ENCODE data around the gene C5orf52. TPM values are rescaled to one million over a fixed set of nuclear protein-coding genes. Genes with fewer than 3 reads are reported as not detected.

Gene C5orf52
- total and polyA plus RNA-seq, 2 experiments from 2014 or later = not detected

GRCh38 chr5:157708866-157709265 lies 37.5 kb downstream of the C5orf52 start:
- TF ChIP-seq CTCF (IDR thresholded peaks at IDR 0.05; ENCODE audit: poor library complexity) (no peak), EZH2phosphoT487 (IDR thresholded peaks at IDR 0.05; ENCODE audit: low read depth, severe bottlenecking, unreplicated experiment) (no peak)
- no peaks in the 10 kb centered on the region for H3K36me3 ChIP-seq (replicated peaks; ENCODE audit: insufficient read depth, low read depth)
- no peak for DNase-seq (ENCODE audit: low spot score)

DNA sequence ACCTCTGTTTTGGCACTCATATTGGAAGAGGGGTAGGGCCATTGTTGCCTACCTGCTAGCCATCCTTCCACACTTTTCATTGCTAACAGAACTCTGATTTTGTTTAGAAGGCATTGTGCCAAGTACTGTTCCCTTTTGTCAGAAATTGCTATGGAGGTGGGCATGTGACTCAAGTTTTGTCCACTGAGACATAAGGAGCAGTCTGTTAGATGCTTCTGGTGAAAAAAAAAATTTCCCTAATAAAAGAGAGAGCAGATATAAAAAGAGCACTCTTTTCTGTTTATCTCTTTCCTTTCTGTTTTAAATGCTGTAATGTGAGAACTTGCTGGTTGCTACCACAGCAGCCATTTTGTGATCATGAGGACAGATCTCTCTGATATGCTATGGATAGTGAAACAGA lies 38.0 kb downstream of the C5orf52 start:
- Histone ChIP-seq H2AFZ (no peak overlapping the region), H4K20me1 (ENCODE audit: insufficient read depth, poor library complexity, severe bottlenecking) (no peaks in the 10 kb centered on the region), H3K4me2 (no peak overlapping the region), H3K4me1 (ENCODE audit: insufficient read depth) (peaks cover 5% of the 10 kb centered on the region), H3K27me3 (no peaks in the 10 kb centered on the region), H3K4me3 (no peak overlapping the region), H3K27ac (no peak overlapping the region), H3K9me3 (ENCODE audit: low read depth) (no peaks in the 10 kb centered on the region), H3K9me2 (replicated peaks; ENCODE audit: insufficient read depth) (no peaks in the 10 kb centered on the region), H3K36me3 (replicated peaks; ENCODE audit: insufficient read depth, low read depth) (no peaks in the 10 kb centered on the region), H3K79me2 (no peaks in the 10 kb centered on the region)
- no peak for TF ChIP-seq EZH2phosphoT487 (IDR thresholded peaks at IDR 0.05; ENCODE audit: low read depth, severe bottlenecking, unreplicated experiment)
- no peak for TF ChIP-seq EZH2 (IDR thresholded peaks at IDR 0.05; ENCODE audit: borderline replicate concordance)
- TF ChIP-seq CTCF (IDR thresholded peaks at IDR 0.05; ENCODE audit: poor library complexity) = no peak
- no peak for DNase-seq (ENCODE audit: low spot score)

More at GRCh38 chr5:157708866-157709265, 37.5 kb downstream of the C5orf52 start:
- Histone ChIP-seq H3K27ac (no peak overlapping the region), H3K4me3 (no peak overlapping the region), H3K27me3 (no peaks in the 10 kb centered on the region), H3K4me1 (ENCODE audit: insufficient read depth) (peaks cover 5% of the 10 kb centered on the region), H3K9me3 (ENCODE audit: low read depth) (no peaks in the 10 kb centered on the region), H3K79me2 (no peaks in the 10 kb centered on the region), H2AFZ (no peak overlapping the region), H3K4me2 (no peak overlapping the region), H4K20me1 (ENCODE audit: insufficient read depth, poor library complexity, severe bottlenecking) (no peaks in the 10 kb centered on the region), H3K9me2 (replicated peaks; ENCODE audit: insufficient read depth) (no peaks in the 10 kb centered on the region)
- WGBS (ENCODE audit: low lambda C conversion rate, missing lambda C conversion rate) = 80% methylated on average over 1 of the region's 1 CpG

DNA sequence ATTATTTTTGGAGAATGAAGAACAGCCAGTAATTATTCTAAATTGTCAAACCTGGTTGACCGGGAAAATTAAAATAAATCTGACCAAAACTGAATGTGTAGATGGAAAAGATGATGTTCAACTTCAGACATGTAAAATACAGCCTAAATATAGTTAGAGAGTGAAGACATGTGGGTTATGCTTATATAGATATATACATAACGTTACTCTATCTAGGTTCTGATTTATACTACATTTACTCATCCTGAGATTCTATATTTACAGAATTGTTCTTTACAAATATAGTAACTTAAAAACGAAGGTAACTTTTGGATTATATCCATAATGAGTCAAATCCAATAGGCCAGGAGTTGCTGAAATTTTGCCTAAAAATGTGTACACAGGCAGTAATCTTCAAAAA lies 39.1 kb downstream of the C5orf52 start:
- no peak for TF ChIP-seq EZH2phosphoT487 (IDR thresholded peaks at IDR 0.05; ENCODE audit: low read depth, severe bottlenecking, unreplicated experiment)
- no peak for TF ChIP-seq CTCF (IDR thresholded peaks at IDR 0.05; ENCODE audit: poor library complexity)
- no peak for TF ChIP-seq EZH2 (IDR thresholded peaks at IDR 0.05; ENCODE audit: borderline replicate concordance)
- H3K4me2 ChIP-seq = no peak overlapping the region
- no peaks in the 10 kb centered on the region for H3K9me2 ChIP-seq (replicated peaks; ENCODE audit: insufficient read depth)
- H3K27me3 ChIP-seq = no peaks in the 10 kb centered on the region
- DNase-seq (ENCODE audit: low spot score) = no peak
- no peak overlapping the region for H2AFZ ChIP-seq
- H4K20me1 ChIP-seq (ENCODE audit: insufficient read depth, poor library complexity, severe bottlenecking) = no peaks in the 10 kb centered on the region
- WGBS (ENCODE audit: low lambda C conversion rate, missing lambda C conversion rate) = 86% methylated on average over 3 of the region's 3 CpGs
- no peaks in the 10 kb centered on the region for H3K79me2 ChIP-seq
- no peaks in the 10 kb centered on the region for H3K9me3 ChIP-seq (ENCODE audit: low read depth)
- H3K27ac ChIP-seq = no peak overlapping the region
- H3K4me1 ChIP-seq (ENCODE audit: insufficient read depth) = peaks cover 5% of the 10 kb centered on the region
- H3K36me3 ChIP-seq (replicated peaks; ENCODE audit: insufficient read depth, low read depth) = no peaks in the 10 kb centered on the region
- H3K4me3 ChIP-seq = no peak overlapping the region

DNA sequence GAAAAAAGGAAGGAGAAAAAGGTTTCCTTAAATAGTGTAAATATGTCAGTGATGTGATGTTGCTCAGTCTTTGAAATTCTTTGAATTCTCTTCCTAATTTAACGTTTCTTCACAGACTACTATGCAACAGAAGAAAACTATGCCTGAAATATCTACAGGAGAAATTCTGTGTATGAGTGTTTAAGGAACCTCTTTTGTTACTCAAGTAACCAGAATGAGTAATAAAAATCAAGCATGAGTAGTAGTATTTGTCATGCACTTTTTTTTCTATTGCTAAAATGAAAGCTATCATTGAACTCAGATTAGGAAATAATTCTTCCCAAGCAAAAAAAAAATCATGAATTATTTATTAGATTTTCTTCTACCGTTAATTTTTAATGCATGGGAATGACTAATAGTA lies 39.5 kb downstream of the C5orf52 start:
- Histone ChIP-seq H3K9me2 (replicated peaks; ENCODE audit: insufficient read depth) (no peaks in the 10 kb centered on the region), H3K4me3 (no peak overlapping the region), H3K9me3 (ENCODE audit: low read depth) (no peaks in the 10 kb centered on the region), H3K27ac (no peak overlapping the region), H2AFZ (no peak overlapping the region), H3K4me2 (no peak overlapping the region), H3K36me3 (replicated peaks; ENCODE audit: insufficient read depth, low read depth) (no peaks in the 10 kb centered on the region), H3K27me3 (no peaks in the 10 kb centered on the region), H4K20me1 (ENCODE audit: insufficient read depth, poor library complexity, severe bottlenecking) (no peaks in the 10 kb centered on the region), H3K79me2 (no peaks in the 10 kb centered on the region), H3K4me1 (ENCODE audit: insufficient read depth) (peaks cover 5% of the 10 kb centered on the region)
- DNase-seq (ENCODE audit: low spot score) = no peak
- 66% methylated on average over 2 of the region's 2 CpGs for WGBS (ENCODE audit: low lambda C conversion rate, missing lambda C conversion rate)
- TF ChIP-seq EZH2 (IDR thresholded peaks at IDR 0.05; ENCODE audit: borderline replicate concordance) (no peak), EZH2phosphoT487 (IDR thresholded peaks at IDR 0.05; ENCODE audit: low read depth, severe bottlenecking, unreplicated experiment) (no peak), CTCF (IDR thresholded peaks at IDR 0.05; ENCODE audit: poor library complexity) (no peak)

All from hepatocyte (in vitro differentiated cells).